HG02884 (cell line): Measurements from ENCODE around the gene MAGI2.

Experiments used
- ATAC-seq: cut with Tn5 transposase; IDR thresholded peaks from one replicate; pipeline ENCODE4 v1.9.1; 2021; ENCODE audit warnings: mild to moderate bottlenecking, moderate library complexity; ENCODE audit not compliant: unreplicated experiment

The MAGI2 gene

DNA sequence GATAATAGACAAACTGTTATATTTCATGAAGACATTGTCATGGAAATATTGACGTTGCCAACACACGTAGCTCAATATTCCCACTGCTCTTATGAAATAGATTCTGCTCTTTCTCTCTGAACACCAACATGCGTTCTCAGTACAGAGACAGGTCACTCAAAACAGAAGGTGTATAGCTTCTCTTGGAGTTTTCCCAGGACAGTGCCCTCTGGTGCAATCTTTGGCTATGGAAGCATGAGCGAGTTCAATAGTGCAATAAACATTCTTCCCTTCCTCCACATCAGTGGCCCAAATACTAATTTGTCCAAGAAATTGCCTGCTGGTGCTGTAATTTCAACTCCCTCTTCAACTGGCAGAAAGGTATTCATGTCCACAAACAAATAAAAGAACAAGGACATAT, 145.3 kb downstream of the MAGI2 start:
- ATAC-seq = no peak

DNA sequence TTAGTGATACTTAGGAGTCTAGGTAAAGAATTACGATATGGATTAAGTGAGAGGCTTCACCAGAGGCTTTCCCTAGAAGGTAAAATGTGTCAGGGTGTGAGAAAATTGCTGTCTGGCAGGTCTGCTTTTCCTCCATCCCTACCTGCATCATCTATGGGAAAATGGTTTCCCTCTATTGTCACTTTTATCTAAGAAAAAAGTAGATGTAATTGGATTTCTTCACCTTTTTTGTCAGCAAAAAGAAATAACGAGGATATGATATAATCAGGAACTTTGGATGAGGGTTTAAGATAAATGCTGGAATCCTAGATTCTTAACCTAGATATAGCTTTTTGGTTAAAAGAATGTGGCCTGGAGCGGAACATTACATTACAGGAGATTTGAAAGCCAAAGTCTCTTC, 146.1 kb downstream of the MAGI2 start:
- no peak for ATAC-seq

DNA sequence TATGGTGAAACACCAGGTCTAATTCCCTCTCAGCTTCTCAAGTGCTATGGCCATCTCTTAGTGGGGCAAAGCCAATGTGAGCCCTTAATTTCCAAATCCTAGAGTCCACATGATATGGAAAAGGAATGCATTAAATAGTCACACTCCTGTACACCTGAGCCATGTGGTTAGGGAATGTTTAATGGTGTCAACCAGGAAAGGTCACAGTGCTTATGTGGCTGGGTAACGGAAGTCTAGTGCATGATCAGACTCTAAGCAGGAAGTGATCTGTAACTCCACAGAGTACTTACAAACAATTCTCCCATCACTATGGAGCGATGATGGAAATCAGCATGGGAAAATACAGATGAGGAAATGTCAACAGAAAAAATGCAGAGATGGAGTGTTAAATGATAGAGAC, 148.8 kb downstream of the MAGI2 start:
- ATAC-seq = no peak

DNA sequence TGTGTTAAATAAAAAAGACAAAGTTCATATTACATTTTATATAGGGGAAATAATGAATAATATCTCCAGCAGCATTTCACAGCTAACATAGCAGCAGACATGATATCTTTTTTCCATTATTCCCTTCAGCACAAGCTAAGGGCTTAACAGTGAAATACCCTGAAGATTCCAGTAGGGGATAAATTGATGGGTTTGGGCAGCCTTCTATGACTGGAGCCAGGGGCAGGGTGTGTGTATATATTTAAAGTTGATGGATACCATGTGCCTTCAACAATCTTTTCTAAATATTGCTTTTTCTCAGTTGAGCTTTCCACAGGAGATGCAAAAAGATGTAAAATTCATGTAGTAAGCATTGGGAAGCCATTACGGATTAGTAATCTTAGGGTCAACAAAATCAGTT, 151.2 kb downstream of the MAGI2 start:
- no peak for ATAC-seq

DNA sequence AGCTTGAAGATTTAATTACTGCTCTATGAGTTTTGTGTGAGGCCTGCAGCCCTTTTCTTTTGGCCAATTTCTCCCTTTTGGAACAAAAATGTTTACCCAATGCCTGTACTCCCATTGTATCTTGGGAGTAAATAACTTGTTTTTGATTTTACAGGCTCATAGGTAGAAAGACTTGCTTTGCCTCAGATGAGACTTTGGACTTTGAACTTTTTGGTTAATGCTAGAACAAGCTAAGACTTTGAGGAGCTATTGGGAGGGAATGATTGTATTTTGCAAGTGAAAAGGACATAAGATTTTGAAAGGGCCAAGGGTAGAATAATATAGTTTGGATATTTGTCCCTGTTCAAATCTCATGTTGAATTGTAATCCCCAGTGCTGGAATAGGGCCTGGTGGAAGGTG, 152.0 kb downstream of the MAGI2 start:
- no peak for ATAC-seq

DNA sequence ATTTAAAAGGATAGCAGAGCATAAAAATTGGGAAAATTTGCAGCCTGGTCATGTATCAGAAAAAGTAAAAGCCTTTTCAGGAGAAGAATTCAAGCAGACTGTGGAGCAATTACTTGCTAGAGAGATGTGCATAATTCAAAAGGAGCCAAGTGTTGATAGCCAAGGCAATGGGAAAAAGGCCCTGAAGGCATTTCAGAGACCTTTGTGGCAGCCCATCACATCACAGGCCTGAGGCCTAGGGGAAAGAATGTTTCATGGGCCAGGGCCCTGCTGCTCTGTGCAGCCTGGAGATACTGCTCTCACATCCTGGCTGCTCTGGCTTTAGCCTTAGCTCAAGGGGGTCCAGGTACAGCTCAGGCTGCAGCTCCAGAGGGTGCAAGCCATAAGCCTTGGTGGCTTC, 152.9 kb downstream of the MAGI2 start:
- ATAC-seq = no peak

DNA sequence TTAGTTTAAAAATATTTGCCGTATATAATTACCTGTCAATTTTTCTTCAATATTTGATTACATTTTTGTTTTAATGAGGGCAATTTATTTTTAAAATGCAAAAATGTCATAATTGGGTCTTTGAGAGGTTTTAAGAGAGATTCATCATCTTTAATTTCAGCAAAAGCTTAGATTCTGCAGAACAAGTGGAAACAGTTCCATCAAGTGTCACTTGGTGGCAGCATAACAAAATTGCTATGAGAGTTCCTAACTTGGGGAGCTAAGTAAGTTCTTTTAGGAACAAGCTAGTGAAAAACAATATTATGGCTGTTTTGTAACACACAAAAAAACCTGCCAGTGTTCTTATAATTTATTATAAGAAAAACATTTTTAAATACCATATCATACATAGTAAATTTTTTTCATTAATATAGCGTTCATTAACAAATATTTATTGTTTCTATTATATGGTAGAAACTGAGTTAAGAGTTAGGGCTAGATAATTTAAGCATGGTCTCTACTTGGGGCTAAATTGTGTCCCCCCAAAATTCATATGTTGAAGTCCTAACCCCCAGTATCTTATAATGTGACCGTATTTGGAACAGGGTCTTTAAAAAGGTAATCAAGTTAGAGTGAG, 155.2 kb downstream of the MAGI2 start:
- ATAC-seq = no peak

DNA sequence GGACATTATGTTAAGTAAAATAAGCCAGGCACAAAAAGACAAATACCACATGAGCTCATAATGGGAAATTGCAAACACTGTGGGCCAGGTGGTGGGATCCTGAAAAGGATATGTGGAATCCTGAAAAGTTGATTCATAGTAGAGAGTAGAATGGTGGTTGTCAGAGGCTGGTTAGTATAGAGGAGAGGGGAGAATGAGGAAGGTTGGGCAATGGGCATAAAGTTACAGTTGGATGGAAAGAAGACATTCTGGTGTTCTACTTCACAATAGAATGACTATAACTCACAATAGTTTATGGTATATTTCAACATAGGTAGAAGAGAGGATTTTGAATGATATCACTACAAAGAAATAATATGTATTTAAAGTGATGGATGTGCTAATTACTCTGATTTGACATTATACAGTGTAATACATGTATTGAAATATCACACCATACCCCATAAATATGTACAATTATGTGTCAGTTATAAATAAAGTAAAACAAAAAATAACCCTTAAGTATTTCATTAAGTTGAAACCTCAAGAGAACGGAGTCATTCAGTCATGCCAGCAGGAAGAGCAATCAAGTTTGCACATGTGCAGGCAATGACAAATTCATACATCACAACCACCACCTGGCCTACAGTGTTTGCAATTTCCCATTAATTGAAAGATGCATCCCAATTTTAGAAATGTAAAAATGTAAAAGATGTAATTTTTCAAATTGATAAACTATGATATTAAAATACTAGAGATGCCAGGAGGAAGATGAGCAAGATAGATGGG, 156.7 kb downstream of the MAGI2 start:
- ATAC-seq = no peak

DNA sequence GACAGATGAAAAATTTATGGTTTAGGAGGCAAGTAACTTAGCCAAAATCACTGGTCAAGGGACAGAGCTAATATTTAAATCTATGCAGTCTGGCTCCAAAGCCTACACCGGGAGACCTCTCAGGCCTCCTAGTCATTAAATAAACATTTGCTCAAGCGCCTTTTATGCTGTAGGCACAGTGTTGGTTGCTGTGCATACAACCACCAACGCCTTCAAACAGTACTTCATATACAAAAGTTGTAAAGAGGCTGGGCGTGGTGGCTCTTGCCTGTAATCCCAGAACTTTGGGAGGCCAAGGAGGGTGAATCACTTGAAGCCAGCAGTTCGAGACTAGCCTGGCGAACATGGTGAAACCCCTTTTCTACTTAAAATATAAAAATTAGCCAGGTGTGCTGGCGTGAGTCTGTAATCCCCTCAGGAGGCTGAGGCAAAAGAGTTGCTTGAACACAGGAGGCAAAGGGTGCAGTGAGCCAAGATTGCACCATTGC, 159.8 kb downstream of the MAGI2 start:
- ATAC-seq = no peak

DNA sequence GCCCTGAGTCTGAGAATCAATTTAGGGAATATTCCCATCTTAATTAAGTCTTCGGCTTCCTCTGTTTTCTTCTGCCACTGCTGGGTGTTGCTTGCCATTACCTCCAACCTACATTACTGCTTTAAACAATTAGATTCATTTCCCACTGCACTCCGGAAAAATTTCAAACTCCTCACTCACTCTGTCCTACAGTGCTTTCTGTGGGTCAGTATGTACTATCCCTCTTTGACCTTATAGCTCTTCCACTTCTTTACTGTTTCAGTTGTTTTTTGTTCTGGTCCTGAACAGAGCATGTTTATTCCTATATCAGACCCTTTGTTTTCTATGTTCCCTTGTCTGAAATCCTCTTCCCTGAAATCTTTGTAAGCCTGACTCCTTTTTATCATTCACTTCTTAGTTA, 160.6 kb downstream of the MAGI2 start:
- no peak for ATAC-seq

DNA sequence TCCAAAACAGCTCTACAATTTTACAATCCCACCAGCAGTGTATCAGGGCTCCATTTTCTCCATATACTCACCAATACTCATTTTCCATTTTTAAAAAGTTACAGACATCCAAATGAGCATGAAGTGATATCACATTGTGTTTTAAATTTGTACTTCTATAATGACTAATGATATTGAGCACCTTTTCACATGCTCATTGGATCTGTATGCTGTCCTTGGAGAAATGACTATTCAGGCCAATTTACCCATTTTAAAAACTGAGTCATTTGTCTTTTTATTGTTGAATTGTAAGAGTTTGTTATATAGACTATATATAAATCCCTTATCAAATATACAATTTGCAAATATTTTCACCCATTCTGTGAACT, 162.0 kb downstream of the MAGI2 start:
- ATAC-seq = no peak

DNA sequence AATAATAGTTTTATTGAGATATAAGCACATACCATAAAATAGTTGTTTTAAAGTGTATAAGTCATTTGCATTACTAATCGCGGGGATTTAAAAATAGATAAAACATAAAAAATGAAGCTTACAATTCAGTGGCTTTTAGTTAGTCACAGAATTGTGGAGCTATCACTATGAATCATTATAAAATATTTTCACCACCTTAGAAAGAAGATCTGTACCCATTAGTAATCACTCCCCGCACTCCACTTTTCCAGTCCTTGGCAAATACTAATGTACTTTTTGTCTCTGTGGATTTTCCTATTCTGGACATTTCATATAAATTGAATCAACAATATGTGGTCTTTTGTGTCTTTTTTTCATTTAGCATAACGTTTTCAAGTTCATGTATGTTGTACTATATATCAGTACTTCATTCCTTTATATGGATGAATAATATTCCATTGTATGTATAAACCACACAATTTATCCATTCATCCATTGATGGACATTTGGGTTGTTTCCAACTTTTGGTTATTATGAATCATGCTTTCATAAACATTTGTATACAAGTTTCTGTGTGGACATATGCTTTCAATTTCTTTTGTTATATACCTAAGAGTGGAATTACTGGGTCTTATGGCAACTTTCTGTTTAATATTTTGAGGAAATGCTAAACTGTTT, 162.5 kb downstream of the MAGI2 start:
- no peak for ATAC-seq

DNA sequence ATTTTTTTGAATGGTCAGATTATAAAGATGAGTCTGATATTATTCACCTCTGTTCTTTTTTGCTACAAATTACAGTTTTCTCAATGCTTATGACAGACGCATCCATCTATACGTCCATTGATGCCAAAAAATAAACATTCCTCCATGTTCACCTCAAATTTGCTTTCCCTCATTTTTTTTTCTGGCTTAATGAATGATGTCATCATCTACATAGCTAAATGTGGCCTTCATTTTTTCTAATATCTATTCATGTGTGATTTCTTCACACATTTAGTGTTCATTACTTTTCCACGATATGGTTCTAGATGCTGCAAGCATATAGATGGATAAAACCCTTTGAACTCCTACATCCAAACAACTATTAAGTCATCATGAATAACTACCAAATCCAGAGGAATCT, 163.1 kb downstream of the MAGI2 start:
- ATAC-seq = no peak

DNA sequence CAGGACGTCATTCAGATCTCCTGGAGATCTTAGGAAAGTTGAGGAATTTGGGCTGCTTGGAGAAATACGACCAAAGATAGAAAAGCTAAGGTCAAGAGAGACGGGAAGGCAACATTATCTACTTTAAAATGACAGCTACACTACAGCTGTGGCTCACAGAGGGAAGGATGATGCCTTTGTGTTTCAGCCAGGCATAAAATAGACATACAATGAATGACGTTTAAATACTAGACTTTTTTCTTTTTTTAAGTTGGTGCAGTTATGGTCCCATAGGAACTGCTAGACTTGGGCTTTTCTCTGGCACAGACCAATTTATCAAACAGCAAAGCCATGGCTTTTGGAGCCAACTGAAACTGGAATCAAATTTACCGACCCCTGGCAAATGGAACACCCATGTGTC, 164.8 kb downstream of the MAGI2 start:
- no peak for ATAC-seq

DNA sequence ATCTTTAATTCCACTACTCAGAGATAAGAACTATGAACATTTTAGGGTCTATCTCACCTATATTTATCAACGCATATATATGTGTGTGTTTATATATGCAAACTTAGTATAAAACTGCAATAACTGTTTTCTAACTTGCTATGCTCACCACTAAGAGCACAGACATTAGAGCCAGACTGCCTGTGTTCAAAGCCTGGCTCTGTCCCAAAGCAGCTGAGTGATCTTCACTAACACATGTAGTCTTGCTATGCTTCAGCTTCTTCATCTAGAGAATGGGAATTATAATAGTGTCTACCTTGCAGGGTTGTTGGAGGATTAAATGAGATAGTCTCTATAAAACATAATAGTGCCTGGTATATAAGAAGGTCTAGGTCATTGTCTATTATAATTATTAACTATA, 165.5 kb downstream of the MAGI2 start:
- ATAC-seq = no peak

DNA sequence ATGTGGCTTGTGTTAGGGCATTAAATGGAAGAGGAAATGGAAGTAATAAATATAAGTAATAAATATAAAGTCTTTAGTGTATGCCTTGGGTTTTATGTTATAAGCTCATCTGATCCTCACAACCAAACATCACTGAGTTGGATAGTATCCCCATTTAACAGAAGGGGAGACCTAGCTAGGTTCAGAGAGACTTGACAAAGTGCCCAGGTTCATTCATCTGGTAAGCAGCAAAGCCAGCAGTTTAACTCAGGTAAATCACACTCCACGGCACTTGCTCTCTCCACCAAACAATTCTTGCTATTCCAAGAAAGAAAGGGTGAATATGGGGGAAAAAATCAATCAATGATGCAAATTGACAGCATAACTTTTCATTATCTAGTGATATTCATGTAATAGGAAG, 167.3 kb downstream of the MAGI2 start:
- ATAC-seq = no peak

DNA sequence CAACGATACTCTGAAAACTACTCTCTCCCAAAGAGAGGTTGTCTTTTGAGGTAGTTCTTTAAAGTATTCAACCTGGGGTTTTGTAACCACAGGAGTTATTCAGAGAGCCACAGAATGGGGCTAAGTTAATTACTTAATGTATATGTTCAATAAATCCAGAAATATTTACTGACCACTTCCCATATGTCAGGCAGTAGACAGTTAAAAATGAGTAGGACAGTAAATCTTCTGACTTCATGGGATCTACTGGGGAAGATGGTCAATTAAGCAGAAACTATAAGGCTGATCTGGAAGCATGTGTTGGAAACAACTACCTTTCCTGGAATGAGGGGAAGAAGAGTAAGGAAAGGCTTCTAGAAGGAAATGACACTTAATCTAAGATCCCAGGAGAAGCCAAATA, 167.7 kb downstream of the MAGI2 start:
- no peak for ATAC-seq

DNA sequence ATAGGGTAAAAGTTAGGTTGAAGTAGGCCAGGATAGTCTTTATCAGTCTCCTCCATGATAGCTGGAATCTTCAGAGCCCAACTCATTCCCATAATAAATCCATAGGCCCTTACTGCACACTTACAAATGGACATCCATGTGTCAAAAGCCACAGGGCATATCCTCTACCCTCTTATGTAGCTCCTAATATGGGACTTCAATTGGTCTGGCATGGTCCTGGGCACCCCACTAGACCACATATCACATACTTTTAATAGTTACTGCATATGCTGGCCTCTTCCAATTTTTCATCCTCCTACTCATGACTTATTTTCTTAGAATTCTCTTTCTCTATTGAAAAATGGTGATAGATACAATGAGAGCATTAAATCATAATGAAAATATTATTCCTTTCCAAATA, 169.3 kb downstream of the MAGI2 start:
- ATAC-seq = no peak

DNA sequence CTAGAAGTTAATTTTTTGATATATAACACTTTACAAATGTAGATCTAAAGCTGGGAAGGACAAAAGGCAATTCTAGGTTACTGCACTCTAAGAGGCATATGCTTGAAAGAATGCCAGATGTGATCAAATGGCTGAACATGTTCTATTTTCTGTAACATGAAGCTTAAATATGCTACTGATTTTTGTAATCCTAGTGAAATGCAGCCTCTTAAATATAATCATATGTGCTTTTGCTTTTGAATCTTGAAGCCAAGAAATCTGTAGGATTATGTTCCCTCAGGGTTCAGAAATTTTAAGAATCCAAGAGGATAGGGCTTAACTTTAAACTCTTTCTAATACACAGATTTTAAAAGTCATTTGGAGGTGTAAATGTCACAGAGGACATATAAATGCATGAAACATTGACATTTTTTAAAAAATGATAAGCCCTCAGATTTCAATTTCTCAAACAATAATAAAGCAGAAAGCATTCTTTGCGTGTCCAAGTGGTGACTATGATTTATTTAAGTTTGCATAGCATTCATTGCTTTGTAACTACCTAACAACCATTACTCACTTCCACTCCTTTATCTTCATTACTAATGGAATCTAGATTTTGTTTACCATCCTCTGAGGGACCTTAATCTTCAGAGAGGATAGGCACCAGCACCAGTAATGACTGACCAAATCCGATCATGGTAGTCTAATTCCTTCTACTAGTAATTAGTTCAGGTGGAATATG, 170.4 kb downstream of the MAGI2 start:
- no peak for ATAC-seq

DNA sequence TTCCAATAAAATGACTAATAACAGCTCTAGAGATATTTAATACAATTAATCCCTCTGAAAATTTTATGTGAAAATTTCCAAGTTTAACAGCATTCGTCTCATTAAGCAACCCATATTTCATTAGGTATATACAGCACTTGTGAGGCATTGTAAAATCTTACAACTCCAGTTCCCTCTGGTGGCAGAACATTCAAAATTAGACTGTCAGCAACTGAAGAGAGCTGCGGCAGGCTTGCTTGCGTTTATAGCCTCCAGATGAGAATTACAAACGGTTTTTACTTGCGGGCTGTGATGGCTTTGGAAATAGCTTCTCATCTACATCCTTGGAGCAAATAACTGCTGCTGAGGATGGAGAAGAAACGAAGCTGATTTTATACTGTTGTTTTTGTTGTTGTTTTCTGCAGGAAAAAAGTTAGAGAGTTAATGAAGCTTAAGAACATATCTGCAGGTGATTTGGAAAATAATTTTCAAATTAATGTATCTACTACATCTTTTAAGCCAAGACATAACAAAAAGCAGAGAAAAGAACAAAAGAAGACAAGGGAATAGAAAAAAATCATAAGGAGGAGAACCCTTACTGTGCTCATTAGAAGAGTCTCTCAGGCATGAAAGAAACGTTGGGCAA, 171.3 kb downstream of the MAGI2 start:
- ATAC-seq = no peak

DNA sequence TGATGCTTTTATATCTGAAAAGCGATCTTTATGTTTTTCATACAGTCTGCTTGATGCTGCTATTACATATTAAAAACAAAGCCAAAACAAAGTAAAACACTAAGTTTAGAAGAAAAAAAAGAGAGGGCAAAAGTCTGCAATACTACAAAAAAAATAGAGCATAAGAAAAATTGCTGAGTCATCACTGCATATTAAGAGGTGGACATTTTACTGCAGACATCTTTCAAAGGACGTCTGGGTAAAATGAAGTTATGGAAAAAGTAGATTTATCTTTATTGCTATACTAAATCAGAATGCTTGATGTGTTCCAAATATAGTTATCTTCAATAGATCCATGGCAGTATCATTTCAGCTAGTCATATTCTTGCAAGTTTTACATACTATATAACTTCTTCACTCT, 172.0 kb downstream of the MAGI2 start:
- ATAC-seq = no peak
